HUES48 (cell line): ENCODE measurements around the gene ZFHX3.

ENCODE experiments used
- H3K27ac ChIP-seq: one replicate; pipeline ENCODE4 v1.7.0; 2013; ENCODE audit warnings: low read depth, low read length, inconsistent platforms
- H3K27me3 ChIP-seq: 2 replicates; pipeline ENCODE4 v1.6.1; 2013; ENCODE audit warnings: mild to moderate bottlenecking, low read length; ENCODE audit not compliant: control insufficient read depth, insufficient read depth
- H3K36me3 ChIP-seq: 2 replicates; pipeline ENCODE4 v1.6.1; 2013; ENCODE audit warnings: low read length; ENCODE audit not compliant: control insufficient read depth, insufficient read depth
- H3K4me1 ChIP-seq: 2 replicates; pipeline ENCODE4 v1.6.1; 2013; ENCODE audit warnings: mild to moderate bottlenecking, low read length; ENCODE audit not compliant: control insufficient read depth, insufficient read depth
- H3K4me3 ChIP-seq: 2 replicates; pipeline ENCODE4 v1.5.1; 2013; ENCODE audit warnings: mild to moderate bottlenecking, low read depth, low read length
- H3K9ac ChIP-seq: 2 replicates; pipeline ENCODE4 v1.6.1; 2013; ENCODE audit warnings: mild to moderate bottlenecking, low read depth, low read length, moderate library complexity
- H3K9me3 ChIP-seq: 2 replicates; pipeline ENCODE4 v1.6.1; 2013; ENCODE audit warnings: low read length; ENCODE audit not compliant: control insufficient read depth, insufficient read depth

The ZFHX3 gene

DNA sequence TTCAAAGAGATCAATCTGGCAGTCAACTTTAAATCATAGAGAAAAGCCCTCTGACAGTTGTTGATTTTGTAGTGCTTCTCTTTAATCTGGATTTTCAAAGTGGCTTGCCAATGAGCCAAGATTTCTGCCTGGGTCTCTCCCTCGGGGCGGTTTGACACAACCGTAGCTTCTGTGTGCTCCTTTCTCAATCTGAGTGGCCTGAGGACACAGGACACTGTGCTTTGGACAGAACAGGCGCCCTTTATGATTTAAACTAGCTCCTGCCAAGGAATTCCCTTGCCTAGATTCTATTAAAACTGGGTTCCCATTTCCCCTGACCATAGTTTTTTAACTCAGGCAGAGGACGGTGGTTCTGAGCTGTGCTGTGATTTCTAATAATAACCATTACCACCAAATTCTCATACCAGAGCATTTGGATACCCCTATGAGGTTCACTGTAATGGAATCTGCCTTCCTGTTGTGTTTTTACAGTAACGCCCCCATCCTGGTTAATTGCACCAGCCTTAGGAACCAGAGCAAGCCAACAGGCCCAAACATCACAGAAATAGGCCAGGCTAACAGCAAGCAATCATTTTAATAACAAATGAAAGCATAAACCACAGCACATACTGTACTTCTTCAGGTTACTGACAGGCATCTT lies 4.0 kb downstream of the ZFHX3 start:
- peaks cover 94% of the 10 kb centered on the region for H3K27me3 ChIP-seq

GRCh38 chr16:73042807-73043206 lies 5.1 kb downstream of the ZFHX3 start:
- Histone ChIP-seq H3K4me1 (peaks cover 71% of the 10 kb centered on the region), H3K27me3 (peaks cover 97% of the 10 kb centered on the region), H3K4me3 (no peak overlapping the region), H3K9ac (no peak overlapping the region), H3K9me3 (no peaks in the 10 kb centered on the region), H3K36me3 (no peaks in the 10 kb centered on the region), H3K27ac (no peak overlapping the region)

More for the DNA sequence above, 4.0 kb downstream of the ZFHX3 start:
- no peak overlapping the region for H3K27ac ChIP-seq
- peaks cover 70% of the 10 kb centered on the region for H3K4me1 ChIP-seq
- no peak overlapping the region for H3K9ac ChIP-seq
- H3K9me3 ChIP-seq = no peaks in the 10 kb centered on the region
- H3K4me3 ChIP-seq = no peak overlapping the region
- no peaks in the 10 kb centered on the region for H3K36me3 ChIP-seq

GRCh38 chr16:73041676-73042075 lies 6.3 kb downstream of the ZFHX3 start:
- H3K27me3 ChIP-seq = peaks cover 97% of the 10 kb centered on the region
- H3K4me3 ChIP-seq = no peak overlapping the region
- H3K27ac ChIP-seq = no peak overlapping the region
- no peak overlapping the region for H3K9ac ChIP-seq
- no peaks in the 10 kb centered on the region for H3K36me3 ChIP-seq
- H3K4me1 ChIP-seq = peaks cover 74% of the 10 kb centered on the region
- H3K9me3 ChIP-seq = no peaks in the 10 kb centered on the region

DNA sequence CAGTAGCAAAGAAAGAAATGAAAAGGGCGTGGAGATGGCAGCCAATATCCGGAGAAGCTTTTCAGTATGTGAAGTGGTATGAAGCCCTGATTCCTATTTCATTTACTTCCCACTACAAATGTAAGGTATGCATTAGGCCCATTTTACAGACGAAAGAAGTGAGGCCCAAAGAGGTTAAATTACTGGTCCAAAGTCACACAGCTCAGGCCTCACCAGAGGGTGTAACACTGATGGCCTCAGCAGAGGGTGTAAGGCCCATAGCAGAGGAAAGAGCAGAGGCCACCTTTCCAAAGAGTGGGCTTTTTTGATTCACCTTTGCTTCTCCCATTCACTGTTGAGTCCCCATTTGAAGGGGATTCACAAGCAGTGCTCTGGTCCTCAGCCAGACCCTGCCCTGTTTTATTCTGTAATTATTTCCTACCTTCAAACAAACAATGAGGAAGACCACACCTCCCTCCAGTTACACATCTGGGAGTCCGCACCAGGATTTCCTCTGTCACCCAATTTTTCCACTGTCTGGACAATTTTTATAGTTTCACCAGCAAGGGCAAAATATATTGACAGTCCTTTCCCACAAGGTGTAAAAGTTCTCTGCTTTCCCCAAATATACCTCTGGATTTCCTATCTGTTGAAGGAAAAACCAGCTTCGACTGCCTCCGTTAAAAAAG lies 7.1 kb downstream of the ZFHX3 start:
- no peaks in the 10 kb centered on the region for H3K9me3 ChIP-seq
- peaks cover 97% of the 10 kb centered on the region for H3K27me3 ChIP-seq
- H3K4me1 ChIP-seq = peaks cover 72% of the 10 kb centered on the region
- no peaks in the 10 kb centered on the region for H3K36me3 ChIP-seq
- H3K9ac ChIP-seq = no peak overlapping the region
- H3K27ac ChIP-seq = no peak overlapping the region
- no peak overlapping the region for H3K4me3 ChIP-seq

- no peak overlapping the region for H3K27ac ChIP-seq
- H3K27me3 ChIP-seq = peaks cover 97% of the 10 kb centered on the region
- H3K9ac ChIP-seq = no peak overlapping the region
- no peaks in the 10 kb centered on the region for H3K36me3 ChIP-seq
- peaks cover 77% of the 10 kb centered on the region for H3K4me1 ChIP-seq
- H3K4me3 ChIP-seq = peak overlapping the region; percentile 11; the same call in 1 of the 2 replicates
- no peaks in the 10 kb centered on the region for H3K9me3 ChIP-seq
Measured at GRCh38 chr16:73040136-73040535, 7.8 kb downstream of the ZFHX3 start.

DNA sequence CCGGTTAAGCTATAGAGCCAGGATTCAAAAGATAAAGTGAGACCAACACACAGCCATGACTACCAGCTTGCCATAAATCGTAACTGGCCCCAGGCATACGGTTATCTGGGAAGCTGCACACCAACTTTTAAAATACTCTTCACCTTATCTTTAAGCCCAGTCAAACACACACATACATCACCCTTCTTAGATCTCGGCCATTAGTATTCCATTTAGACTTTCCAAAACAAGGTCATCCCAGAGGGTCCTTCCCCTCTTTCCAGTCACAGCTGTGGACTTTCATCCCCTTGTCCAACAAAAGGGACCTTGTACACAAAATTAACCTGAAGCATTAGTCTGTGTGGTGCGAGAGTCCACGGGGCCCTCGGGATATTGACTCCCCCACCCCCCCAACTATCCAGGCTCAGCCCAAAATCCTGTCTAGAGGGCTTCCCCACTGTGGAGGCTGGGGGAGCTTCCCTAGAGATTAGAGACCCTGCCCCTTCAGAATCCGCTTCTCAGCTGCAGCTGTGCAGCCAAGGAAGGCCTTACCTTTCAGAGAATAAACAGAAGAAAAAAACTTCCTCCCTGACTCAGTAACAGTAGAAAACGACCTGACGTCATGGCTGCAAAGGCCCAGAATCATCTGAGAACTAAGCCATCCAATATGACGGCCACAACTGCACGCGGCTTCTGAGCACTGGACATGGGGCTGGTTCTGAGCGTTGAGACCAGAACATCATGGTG lies 9.9 kb downstream of the ZFHX3 start:
- Histone ChIP-seq H3K9ac (no peak overlapping the region), H3K27me3 (peaks cover 93% of the 10 kb centered on the region), H3K4me3 (no peak overlapping the region; the same call in 1 of the 2 replicates), H3K4me1 (peaks cover 80% of the 10 kb centered on the region), H3K36me3 (no peaks in the 10 kb centered on the region), H3K27ac (no peak overlapping the region), H3K9me3 (no peaks in the 10 kb centered on the region)

- H3K27ac ChIP-seq = peak overlapping the region; percentile 14
- no peak overlapping the region for H3K9ac ChIP-seq
- no peaks in the 10 kb centered on the region for H3K9me3 ChIP-seq
- no peaks in the 10 kb centered on the region for H3K36me3 ChIP-seq
- H3K4me1 ChIP-seq = peaks cover 78% of the 10 kb centered on the region
- H3K27me3 ChIP-seq = peaks cover 92% of the 10 kb centered on the region
- peak overlapping the region; percentile 37 for H3K4me3 ChIP-seq
Measured at GRCh38 chr16:73037331-73037745, 10.6 kb downstream of the ZFHX3 start.

DNA sequence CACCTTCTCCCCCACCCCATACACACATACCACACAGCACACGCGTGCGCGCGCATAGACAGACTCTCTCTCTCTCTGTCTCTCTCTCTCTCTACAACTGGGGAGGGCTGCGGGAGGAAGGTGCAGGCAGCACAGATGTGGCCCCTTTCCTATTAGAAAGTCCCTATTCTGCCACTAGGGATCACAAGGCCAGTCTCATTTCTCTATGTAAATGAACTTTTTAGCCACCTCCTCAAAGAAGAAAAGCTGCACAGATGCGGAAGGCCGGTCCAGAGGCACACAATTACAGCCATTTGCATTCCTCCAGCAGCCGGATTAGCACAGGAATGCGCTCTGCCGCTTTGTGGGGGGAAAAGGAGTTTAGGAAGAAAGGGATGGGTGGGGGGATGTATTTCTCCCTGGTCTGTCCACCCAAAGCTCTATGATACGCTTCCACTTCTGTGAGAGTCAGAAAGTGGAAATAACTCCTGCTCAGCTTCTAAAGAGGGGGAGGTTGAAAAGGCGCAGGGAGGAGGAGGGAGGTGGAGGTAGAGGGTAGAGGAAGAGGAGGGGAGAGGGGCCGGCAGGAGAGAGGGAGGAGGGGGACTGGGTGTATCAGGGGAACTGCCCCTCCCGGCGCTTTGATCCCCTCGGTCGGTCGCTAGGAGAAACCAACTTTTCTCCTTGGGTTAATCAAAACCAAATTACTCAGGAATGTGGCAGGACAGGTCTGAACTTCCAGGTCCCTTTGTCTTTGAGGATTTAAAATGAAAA lies 11.7 kb downstream of the ZFHX3 start:
- peak overlapping the region; percentile 8 for H3K27ac ChIP-seq
- no peaks in the 10 kb centered on the region for H3K9me3 ChIP-seq
- peaks cover 81% of the 10 kb centered on the region for H3K4me1 ChIP-seq
- no peak overlapping the region for H3K9ac ChIP-seq
- H3K27me3 ChIP-seq = peaks cover 92% of the 10 kb centered on the region
- no peaks in the 10 kb centered on the region for H3K36me3 ChIP-seq
- peak overlapping the region; percentile 37 for H3K4me3 ChIP-seq

- Histone ChIP-seq H3K4me3 (no peak overlapping the region), H3K9ac (no peak overlapping the region), H3K27me3 (peaks cover 95% of the 10 kb centered on the region), H3K27ac (no peak overlapping the region), H3K9me3 (no peaks in the 10 kb centered on the region), H3K4me1 (peaks cover 72% of the 10 kb centered on the region), H3K36me3 (no peaks in the 10 kb centered on the region)
Measured at GRCh38 chr16:73034374-73034773, 13.6 kb downstream of the ZFHX3 start.

DNA sequence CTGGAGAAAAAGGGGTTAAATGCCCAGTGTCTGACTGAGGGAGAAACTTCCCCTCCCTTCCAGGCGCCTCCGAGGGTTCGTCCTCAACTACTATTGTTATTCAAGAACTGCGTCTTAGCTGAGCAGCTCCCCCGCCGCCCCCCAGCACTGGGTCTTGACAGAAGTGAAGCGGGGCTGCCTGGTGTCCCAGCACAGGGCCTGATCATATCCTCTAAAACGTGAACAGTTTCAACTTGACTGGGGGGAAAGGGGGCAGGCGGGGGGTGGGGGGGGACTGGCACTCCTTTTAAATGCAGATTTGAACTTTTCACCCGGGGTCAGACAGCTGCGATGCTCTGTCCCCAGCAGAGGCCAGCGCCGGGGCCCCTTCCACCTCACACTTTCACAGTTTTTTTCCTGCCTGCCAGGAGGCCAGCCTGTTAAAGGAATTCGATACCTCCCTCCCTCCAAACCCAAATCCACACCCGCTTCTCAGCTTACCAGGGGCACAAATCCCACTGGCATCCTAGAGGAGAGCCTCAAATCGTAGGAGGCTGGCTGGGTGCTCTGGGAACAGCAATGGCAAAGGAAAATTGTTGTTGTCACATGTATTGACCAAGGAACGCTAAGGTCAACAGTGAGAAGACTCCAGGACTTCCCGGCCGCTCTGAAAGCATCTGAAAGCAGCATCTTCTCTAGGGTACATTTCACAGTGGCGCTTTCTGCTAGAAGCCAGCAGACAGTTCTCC lies 14.5 kb downstream of the ZFHX3 start:
- H3K27ac ChIP-seq = no peak overlapping the region
- peaks cover 95% of the 10 kb centered on the region for H3K27me3 ChIP-seq
- H3K36me3 ChIP-seq = no peaks in the 10 kb centered on the region
- peak overlapping the region; percentile 37 for H3K4me3 ChIP-seq
- peaks cover 67% of the 10 kb centered on the region for H3K4me1 ChIP-seq
- no peak overlapping the region for H3K9ac ChIP-seq
- no peaks in the 10 kb centered on the region for H3K9me3 ChIP-seq
